ENCODE measurements around the gene ELP4. TPM values are rescaled to one million over a fixed set of nuclear protein-coding genes. Genes with fewer than 3 reads are reported as not detected.

ELP4 gene
- total RNA-seq, 1 experiment from 2014 or later = 21.4 TPM

DNA sequence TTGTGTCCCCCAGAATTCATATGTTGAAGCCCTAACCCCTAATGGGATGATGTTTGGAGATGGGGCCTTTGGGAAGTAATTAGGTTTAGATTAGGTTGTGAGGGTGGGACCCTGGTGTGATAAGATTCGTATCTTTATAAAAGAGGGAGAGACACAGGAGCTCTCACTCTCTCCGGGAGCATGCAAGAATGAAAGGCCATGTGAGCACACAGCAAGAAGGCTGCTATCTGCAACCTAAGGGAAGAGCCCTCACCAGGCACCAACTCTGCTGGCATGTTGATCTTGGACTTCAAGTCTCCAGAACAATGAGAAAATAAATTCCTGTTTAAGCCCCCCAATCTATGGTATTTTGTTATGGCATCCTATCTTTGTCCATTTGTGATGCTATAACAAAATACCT is 97.3 kb downstream of the ELP4 start (continued):
- TF ChIP-seq, protein P1, sequence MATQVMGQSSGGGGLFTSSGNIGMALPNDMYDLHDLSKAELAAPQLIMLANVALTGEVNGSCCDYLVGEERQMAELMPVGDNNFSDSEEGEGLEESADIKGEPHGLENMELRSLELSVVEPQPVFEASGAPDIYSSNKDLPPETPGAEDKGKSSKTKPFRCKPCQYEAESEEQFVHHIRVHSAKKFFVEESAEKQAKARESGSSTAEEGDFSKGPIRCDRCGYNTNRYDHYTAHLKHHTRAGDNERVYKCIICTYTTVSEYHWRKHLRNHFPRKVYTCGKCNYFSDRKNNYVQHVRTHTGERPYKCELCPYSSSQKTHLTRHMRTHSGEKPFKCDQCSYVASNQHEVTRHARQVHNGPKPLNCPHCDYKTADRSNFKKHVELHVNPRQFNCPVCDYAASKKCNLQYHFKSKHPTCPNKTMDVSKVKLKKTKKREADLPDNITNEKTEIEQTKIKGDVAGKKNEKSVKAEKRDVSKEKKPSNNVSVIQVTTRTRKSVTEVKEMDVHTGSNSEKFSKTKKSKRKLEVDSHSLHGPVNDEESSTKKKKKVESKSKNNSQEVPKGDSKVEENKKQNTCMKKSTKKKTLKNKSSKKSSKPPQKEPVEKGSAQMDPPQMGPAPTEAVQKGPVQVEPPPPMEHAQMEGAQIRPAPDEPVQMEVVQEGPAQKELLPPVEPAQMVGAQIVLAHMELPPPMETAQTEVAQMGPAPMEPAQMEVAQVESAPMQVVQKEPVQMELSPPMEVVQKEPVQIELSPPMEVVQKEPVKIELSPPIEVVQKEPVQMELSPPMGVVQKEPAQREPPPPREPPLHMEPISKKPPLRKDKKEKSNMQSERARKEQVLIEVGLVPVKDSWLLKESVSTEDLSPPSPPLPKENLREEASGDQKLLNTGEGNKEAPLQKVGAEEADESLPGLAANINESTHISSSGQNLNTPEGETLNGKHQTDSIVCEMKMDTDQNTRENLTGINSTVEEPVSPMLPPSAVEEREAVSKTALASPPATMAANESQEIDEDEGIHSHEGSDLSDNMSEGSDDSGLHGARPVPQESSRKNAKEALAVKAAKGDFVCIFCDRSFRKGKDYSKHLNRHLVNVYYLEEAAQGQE (IDR thresholded peaks at IDR 0.05; ENCODE audit: low read depth) = no peak
- TF ChIP-seq ELF1 (IDR thresholded peaks at IDR 0.05; ENCODE audit: borderline replicate concordance, low read depth) (no peak), POLR2A (IDR thresholded peaks at IDR 0.05; ENCODE audit: borderline replicate concordance, extremely low read depth, insufficient read depth, insufficient read length) (no peak), POLR2AphosphoS5 (IDR thresholded peaks at IDR 0.05; ENCODE audit: low read depth, low read length) (no peak), RAD21 (IDR thresholded peaks at IDR 0.05; ENCODE audit: low read depth) (no peak)

DNA sequence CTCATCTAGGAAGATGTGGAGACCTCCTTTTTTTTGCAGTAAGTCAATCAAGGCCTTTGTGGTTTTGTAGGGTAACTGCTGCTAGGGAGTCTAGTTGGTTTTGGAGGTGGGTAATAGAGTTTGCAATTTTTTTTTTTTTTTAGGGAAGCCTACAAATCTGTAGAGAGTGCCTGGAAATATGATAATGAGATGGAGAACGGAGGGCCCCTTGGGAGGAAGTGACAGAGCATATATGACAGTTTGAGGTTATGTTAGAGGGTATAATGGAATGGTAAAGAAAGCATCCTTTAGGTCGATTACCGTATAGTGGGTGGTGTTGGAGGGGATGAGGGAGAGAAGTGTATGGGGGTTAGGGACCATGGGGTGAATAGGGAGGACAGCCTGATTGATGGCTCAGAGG is 98.3 kb downstream of the ELP4 start:
- no peaks in the 10 kb centered on the region for H3K79me2 ChIP-seq (ENCODE audit: insufficient read depth, low read length)
- DNase-seq (ENCODE audit: low read depth, low spot score) = no peak
- ChIA-PET RAD21 (ENCODE audit: low non-redundant PET in 1 of 2, low total read pairs in 2 of 2, uncharacterized antibody in 2 of 2, unreplicated experiment in 2 of 2) (no interaction called here), CTCF (no interaction called here), POLR2A (no interaction called here)
- BruUV-seq (replicated peaks) = no TSS peak
- no peak overlapping the region for H2AFZ ChIP-seq (ENCODE audit: low read depth, low read length, poor library complexity, severe bottlenecking)
- no peaks in the 10 kb centered on the region for H3K9me3 ChIP-seq (ENCODE audit: control insufficient read depth in 1 of 2, insufficient read depth in 1 of 2, low read depth in 1 of 2, low read length in 2 of 2)
- H3K36me3 ChIP-seq (ENCODE audit: control insufficient read depth in 1 of 2, insufficient read depth in 2 of 2, low read length in 2 of 2) = no peaks in the 10 kb centered on the region
- H4K20me1 ChIP-seq (ENCODE audit: insufficient read depth) = no peaks in the 10 kb centered on the region
- H3K27me3 ChIP-seq (ENCODE audit: insufficient read depth, low read length) = no peaks in the 10 kb centered on the region
- no peak overlapping the region for H3K4me2 ChIP-seq (ENCODE audit: low read length)
- ATAC-seq = no peak
- intact Hi-C loops (cut with micrococcal nuclease) = no loop called here
- no peaks in the 10 kb centered on the region for H3K9me2 ChIP-seq (ENCODE audit: insufficient read depth)
- H3K4me1 ChIP-seq (ENCODE audit: control insufficient read depth in 1 of 2, insufficient read depth in 2 of 2, low read length in 2 of 2) = no peaks in the 10 kb centered on the region
- no peak overlapping the region for H3K9ac ChIP-seq (ENCODE audit: low read length)
- H3K4me3 ChIP-seq (replicated peaks in 1 of 2; ENCODE audit: low read depth in 1 of 2, low read length in 2 of 2) = no peak overlapping the region
- TF ChIP-seq RAD21 (IDR thresholded peaks at IDR 0.05; ENCODE audit: low read depth) (no peak), EZH2 (IDR thresholded peaks at IDR 0.05) (no peak), SRF (IDR thresholded peaks at IDR 0.05; ENCODE audit: low read depth) (no peak)
- TF ChIP-seq, protein P2, sequence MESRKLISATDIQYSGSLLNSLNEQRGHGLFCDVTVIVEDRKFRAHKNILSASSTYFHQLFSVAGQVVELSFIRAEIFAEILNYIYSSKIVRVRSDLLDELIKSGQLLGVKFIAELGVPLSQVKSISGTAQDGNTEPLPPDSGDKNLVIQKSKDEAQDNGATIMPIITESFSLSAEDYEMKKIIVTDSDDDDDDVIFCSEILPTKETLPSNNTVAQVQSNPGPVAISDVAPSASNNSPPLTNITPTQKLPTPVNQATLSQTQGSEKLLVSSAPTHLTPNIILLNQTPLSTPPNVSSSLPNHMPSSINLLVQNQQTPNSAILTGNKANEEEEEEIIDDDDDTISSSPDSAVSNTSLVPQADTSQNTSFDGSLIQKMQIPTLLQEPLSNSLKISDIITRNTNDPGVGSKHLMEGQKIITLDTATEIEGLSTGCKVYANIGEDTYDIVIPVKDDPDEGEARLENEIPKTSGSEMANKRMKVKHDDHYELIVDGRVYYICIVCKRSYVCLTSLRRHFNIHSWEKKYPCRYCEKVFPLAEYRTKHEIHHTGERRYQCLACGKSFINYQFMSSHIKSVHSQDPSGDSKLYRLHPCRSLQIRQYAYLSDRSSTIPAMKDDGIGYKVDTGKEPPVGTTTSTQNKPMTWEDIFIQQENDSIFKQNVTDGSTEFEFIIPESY (IDR thresholded peaks at IDR 0.05; ENCODE audit: extremely low read depth, insufficient replicate concordance, low read length) = no peak
- TF ChIP-seq, protein P1 (IDR thresholded peaks at IDR 0.05; ENCODE audit: low read depth) = no peak
- no peak overlapping the region for H3K27ac ChIP-seq (ENCODE audit: low read depth, low read length)

All from HCT116 (cell line).